Measurements from ENCODE around the gene DNAJC13.

The DNAJC13 gene

DNA sequence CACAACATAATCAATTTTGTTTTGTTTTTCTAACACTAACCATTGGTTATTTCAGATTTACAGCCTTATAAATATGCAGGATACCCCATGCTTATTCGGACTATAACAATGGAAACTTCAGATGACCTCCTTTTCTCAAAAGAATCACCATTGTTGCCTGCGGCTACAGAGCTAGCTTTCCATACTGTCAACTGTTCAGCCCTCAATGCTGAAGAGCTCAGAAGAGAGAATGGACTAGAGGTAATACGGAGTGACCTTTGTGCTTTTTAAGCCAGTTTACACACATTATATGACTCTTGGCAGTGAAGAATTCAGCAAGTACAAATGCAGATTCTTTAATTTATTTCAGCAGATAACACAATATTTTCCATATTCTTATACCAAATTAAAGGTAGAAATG lies 81.8 kb downstream of the DNAJC13 start:
- no peak for DNase-seq

DNA sequence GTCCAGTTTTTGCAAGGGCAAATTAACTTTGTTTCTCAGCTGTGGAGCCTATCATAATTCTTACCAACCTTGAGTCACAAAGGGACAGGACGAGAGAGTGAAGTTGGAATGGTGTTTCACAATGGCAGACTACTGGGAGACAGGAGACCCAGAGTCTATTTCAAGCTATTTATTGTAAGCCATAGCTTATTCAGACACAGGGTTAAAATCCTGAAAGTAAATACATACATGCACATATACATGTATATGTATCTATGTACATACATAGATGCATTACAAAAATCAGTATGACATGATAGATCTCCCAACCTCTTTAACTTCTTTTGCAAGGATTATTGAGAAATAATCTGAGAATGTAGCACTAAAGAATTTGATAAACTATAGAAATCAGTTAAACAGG lies 86.3 kb downstream of the DNAJC13 start:
- no peak for DNase-seq

- no peak for DNase-seq
These were observed 87.2 kb downstream of the DNAJC13 start for GRCh38 chr3:132504375-132504933.

GRCh38 chr3:132507657-132508056 lies 90.4 kb downstream of the DNAJC13 start:
- DNase-seq: no peak

DNA sequence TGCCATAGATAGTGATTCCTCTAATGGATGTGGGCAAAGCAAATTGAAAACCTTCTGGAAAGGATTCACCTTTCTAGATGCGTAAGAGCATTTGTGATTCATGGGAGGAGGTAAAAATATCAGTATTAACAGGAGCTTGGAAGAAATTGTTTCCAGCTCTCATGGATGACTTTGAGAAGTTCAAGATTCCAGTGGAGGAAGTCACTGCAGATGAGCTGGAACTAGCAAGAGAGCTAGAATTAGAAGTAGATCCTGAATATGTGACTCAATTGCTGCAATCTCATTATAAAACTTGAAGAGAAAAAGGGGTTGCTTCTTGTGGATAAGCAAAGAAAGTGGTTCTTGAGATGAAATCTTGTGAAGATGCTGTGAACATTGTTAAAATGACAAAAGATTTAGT lies 91.8 kb downstream of the DNAJC13 start:
- no peak for DNase-seq

DNA sequence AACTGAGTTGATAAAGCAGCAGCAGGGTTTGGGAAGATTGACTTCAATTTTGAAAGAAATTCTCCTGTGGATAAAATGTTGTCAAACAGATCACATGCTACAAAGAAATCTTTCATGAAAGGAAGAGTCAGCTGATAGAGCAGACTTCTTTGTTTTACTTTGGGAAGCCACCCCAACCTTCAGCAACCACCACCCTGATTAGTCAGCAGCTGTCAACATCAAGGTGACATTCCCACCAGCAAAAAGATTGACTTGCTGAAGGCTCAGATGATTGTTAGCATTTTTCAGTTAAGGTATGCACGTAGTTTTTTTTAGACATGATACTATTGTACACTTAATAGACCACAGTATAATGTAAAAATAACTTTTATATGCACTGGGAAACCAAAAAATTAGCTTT lies 92.2 kb downstream of the DNAJC13 start:
- no peak for DNase-seq

GRCh38 chr3:132513057-132513456 lies 95.8 kb downstream of the DNAJC13 start:
- no peak for DNase-seq

- no peak for DNase-seq
These were observed 100.0 kb downstream of the DNAJC13 start for GRCh38 chr3:132517311-132517710.

- DNase-seq: no peak
These were observed 102.6 kb downstream of the DNAJC13 start for GRCh38 chr3:132519914-132520313.

GRCh38 chr3:132521901-132522300 lies 104.6 kb downstream of the DNAJC13 start:
- no peak for DNase-seq

- no peak for DNase-seq
These were observed 105.1 kb downstream of the DNAJC13 start for GRCh38 chr3:132522353-132522752.

DNA sequence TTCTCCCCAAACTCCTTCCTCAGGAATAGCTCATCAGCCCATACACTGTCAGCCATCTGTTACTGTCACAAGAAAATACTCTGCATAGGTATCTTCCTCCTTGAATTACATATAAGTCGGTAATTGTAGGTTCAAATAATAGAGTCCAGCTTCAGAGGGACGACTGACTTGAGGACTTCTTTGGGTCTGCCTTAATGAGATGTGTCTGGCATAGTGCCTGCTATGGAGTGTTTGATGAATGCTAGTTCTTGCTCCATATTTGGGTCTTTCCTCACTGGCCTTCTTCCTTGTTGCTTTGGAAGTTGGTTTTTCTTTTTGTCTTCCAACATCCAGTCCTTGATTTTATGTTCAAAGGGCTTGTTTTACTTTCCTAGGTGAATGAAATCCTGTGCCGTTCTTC lies 113.3 kb downstream of the DNAJC13 start:
- no peak for DNase-seq

DNA sequence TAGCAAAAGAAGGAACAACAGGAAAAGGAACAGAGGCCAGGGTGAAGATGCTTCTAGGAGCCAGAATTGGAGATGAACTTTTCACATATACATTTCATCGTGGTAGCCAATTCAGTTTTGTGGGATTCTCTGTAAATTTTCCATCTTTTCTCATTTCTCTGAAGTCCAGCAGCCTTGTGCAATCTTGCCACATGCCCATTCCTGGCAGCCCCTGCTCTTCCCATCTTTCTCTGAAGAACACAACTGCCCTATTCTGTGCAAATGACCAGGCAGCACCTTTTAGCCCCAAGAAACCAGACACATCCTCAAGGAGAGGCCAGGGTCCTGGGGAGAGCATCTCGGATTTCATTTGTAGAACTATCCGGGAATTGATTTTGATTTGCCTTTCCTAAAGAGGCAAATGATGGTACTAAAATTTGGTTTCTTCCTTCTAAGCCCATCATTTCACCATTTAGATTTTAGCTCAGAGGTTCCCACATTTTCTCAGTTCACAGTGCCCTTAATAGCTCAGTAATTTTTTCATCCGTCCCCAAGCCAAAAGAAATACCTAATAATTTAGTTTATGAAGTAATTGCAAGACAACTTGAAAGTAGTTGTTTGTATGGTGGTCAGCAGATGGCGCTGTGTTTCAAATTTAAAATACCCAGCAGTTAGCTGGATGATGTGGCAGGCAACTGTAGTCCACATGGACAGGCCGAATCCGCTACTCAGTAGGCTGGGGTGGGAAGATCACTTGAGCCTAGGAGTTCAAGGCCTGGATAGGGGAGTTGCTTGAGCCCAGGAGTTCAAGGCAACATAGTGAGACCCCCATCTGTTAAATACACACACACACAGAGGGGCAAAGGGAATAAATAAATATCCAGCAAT lies 118.5 kb downstream of the DNAJC13 start:
- DNase-seq: peak; percentile 48

GRCh38 chr3:132536442-132537153 lies 119.3 kb downstream of the DNAJC13 start:
- no peak for DNase-seq

DNA sequence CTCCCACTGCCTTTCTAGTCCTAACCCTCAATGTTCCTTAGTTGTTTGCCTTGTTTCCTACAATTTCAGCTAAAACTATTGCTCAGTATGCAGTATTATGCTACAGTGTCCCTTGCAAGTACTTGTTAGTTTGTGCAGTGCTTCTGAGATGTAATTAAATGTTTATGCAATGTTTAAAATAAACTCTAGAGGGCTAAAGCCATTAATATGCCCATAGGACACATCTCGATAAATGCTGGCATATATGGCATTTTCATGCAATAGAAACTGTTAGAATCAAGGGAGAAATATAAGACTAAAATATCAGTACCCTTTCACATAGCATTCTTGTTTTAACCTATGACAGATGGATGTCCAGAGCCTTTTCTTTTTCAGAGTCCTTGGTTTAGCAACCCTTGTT lies 120.0 kb downstream of the DNAJC13 start:
- no peak for DNase-seq

GRCh38 chr3:132538072-132538471 lies 120.8 kb downstream of the DNAJC13 start:
- DNase-seq: no peak

DNA sequence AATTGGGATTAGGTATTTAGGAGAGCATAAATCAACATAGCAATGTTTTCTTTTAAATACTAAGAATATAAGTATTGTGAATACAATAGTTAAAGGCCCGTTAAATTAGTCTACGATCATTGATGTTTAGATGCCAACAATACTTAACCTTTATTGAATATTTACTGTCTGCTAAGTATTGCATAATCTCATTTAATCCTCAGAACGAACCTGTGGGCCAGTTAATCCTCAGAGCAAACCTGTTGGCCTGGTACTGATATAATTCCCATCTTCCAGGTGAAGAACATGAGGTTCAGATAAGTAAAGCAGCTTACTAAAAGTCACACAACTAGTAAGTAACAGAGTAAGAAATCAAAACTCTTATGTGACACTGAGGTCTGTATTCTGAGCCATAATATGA lies 122.4 kb downstream of the DNAJC13 start:
- DNase-seq: no peak

DNA sequence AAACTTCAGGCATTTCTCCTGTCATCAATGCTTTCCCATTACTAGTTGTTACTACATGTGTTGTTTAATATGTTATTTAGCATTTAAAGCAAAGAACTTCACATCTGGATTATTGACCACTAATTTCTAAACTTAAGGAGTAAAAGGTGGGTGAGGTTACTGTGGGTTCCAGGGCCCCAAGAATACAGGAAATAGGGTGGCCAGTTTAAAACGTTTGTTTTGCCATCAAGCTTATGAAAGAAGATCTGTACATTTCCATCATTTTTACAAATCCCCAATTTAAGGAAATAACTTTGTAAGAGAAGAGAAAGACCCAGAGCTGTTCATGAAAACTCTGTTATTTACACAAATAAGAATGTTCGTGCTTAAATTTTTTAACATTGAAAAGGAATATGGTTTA lies 125.3 kb downstream of the DNAJC13 start:
- DNase-seq: no peak

- DNase-seq: no peak
These were observed 125.9 kb downstream of the DNAJC13 start for GRCh38 chr3:132543011-132543739.

GRCh38 chr3:132544130-132544529 lies 126.8 kb downstream of the DNAJC13 start:
- no peak for DNase-seq

DNA sequence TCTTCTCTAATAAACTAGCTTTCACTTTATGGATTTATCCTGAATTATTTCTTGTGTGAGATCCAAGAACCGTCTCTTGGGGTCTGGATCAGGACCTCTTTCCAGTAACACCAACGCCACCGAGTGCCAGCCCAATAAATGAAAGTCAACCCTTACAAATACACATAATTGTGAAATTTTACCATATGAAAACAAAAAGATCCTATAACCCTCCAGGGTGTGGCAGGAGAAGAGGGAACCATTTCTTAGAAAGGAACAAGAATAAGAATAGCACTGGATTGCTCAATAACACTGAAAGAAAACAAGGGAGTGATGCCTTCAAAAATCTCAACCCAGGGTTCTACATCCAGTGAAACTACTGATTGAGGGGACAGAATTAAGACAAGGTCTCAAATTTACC lies 128.2 kb downstream of the DNAJC13 start:
- no peak for DNase-seq

- DNase-seq: no peak
These were observed 131.9 kb downstream of the DNAJC13 start for GRCh38 chr3:132549169-132549568.

DNA sequence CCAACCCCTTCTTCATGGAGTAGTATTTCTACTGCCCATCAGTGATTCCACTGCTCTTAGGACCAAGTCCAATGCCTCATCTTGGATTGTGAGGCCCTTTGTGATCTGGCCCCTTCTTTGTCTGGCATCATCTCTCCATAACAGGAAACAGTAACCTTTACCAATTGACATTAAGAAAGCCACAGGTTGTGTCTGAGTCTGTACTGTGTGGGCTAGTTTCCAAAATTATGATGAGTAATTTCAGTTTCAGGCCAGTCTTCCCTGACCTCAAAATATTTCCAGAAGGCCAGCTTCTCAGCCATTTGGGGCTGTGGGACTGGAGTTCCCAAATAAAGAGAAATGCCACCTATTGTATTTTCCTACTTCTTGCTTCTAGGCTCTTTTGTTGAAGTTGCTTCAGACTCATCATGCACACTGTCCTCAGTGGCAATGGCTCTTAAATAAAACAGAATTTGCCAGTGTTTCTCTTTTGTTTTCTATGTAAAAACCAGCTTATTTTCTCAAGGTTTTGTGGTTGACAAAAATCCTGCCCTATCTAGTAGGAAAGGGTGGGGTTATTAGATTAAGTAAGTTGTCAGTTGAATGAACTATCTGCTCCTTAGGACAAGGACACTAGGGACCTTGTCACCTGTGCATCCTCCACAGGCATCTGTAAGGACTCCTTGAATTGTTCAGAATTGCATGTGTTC lies 132.7 kb downstream of the DNAJC13 start:
- DNase-seq: no peak

Measured in NCI-H526 treated with DMSO at 0.1 percent for 48 hours (cell line).